ENCODE measurements around the gene SLC22A14.

The SLC22A14 gene

GRCh38 chr3:38353151-38353550 lies 71.1 kb downstream of the SLC22A14 start:
- DNase-seq, result no peak
- TF ChIP-seq GATA1 (IDR thresholded peaks at IDR 0.05; ENCODE audit: low read depth, low read length) (no peak), POLR2A (IDR thresholded peaks at IDR 0.05; ENCODE audit: low read length) (no peak)

- peak; percentile 58 for DNase-seq
- TF ChIP-seq GATA1 (IDR thresholded peaks at IDR 0.05; ENCODE audit: low read depth, low read length), result no peak
- TF ChIP-seq POLR2A (IDR thresholded peaks at IDR 0.05; ENCODE audit: low read length), result no peak
These were observed 72.7 kb downstream of the SLC22A14 start for GRCh38 chr3:38354588-38355330.

GRCh38 chr3:38359038-38359437 lies 76.9 kb downstream of the SLC22A14 start:
- TF ChIP-seq GATA1 (IDR thresholded peaks at IDR 0.05; ENCODE audit: low read depth, low read length) (no peak), POLR2A (IDR thresholded peaks at IDR 0.05; ENCODE audit: low read length) (no peak)
- no peak for DNase-seq

- TF ChIP-seq GATA1 (IDR thresholded peaks at IDR 0.05; ENCODE audit: low read depth, low read length) (no peak), POLR2A (IDR thresholded peaks at IDR 0.05; ENCODE audit: low read length) (no peak)
- no peak for DNase-seq
These were observed 78.3 kb downstream of the SLC22A14 start for GRCh38 chr3:38360345-38360744.

GRCh38 chr3:38361496-38361895 lies 79.4 kb downstream of the SLC22A14 start:
- TF ChIP-seq GATA1 (IDR thresholded peaks at IDR 0.05; ENCODE audit: low read depth, low read length), result no peak
- TF ChIP-seq POLR2A (IDR thresholded peaks at IDR 0.05; ENCODE audit: low read length), result no peak
- no peak for DNase-seq

- no peak for TF ChIP-seq POLR2A (IDR thresholded peaks at IDR 0.05; ENCODE audit: low read length)
- TF ChIP-seq GATA1 (IDR thresholded peaks at IDR 0.05; ENCODE audit: low read depth, low read length), result no peak
- DNase-seq, result no peak
These were observed 80.7 kb downstream of the SLC22A14 start for GRCh38 chr3:38362825-38363224.

GRCh38 chr3:38364721-38365400 lies 82.8 kb downstream of the SLC22A14 start:
- no peak for DNase-seq
- TF ChIP-seq POLR2A (IDR thresholded peaks at IDR 0.05; ENCODE audit: low read length), result no peak
- no peak for TF ChIP-seq GATA1 (IDR thresholded peaks at IDR 0.05; ENCODE audit: low read depth, low read length)

GRCh38 chr3:38365469-38366062 lies 83.5 kb downstream of the SLC22A14 start:
- no peak for DNase-seq
- TF ChIP-seq GATA1 (IDR thresholded peaks at IDR 0.05; ENCODE audit: low read depth, low read length) (no peak), POLR2A (IDR thresholded peaks at IDR 0.05; ENCODE audit: low read length) (no peak)

- no peak for TF ChIP-seq GATA1 (IDR thresholded peaks at IDR 0.05; ENCODE audit: low read depth, low read length)
- TF ChIP-seq POLR2A (IDR thresholded peaks at IDR 0.05; ENCODE audit: low read length), result no peak
- no peak for DNase-seq
These were observed 84.0 kb downstream of the SLC22A14 start for GRCh38 chr3:38366082-38366481.

- no peak for TF ChIP-seq POLR2A (IDR thresholded peaks at IDR 0.05; ENCODE audit: low read length)
- no peak for TF ChIP-seq GATA1 (IDR thresholded peaks at IDR 0.05; ENCODE audit: low read depth, low read length)
- no peak for DNase-seq
These were observed 85.7 kb downstream of the SLC22A14 start for GRCh38 chr3:38367779-38368178.

All from erythroblast (primary cell).